ENCODE data around the gene GPC5.

The GPC5 gene

GRCh38 chr13:91539286-91540157, 141.1 kb downstream of the GPC5 start:
- no peak for TF ChIP-seq CTCF (conservative IDR thresholded peaks at IDR 0.05)

GRCh38 chr13:91540158-91540736, 141.8 kb downstream of the GPC5 start:
- 0 out of 2 replicates have a peak overlapping the region, but pooled peaks have one; percentile 4 for H3K27ac ChIP-seq
- TF ChIP-seq CTCF (conservative IDR thresholded peaks at IDR 0.05): no peak

More at GRCh38 chr13:91539286-91540157, 141.1 kb downstream of the GPC5 start:
- H3K27ac ChIP-seq: 0 out of 2 replicates have a peak overlapping the region, but pooled peaks have one; percentile 4

GRCh38 chr13:91544723-91545122, 146.3 kb downstream of the GPC5 start:
- no peak overlapping the region for H3K27ac ChIP-seq
- no peak for TF ChIP-seq CTCF (conservative IDR thresholded peaks at IDR 0.05)

- TF ChIP-seq CTCF (conservative IDR thresholded peaks at IDR 0.05): no peak
- no peak overlapping the region for H3K27ac ChIP-seq
These were observed 148.5 kb downstream of the GPC5 start for GRCh38 chr13:91546900-91547299.

GRCh38 chr13:91553584-91553983, 155.2 kb downstream of the GPC5 start:
- H3K27ac ChIP-seq: no peak overlapping the region

GRCh38 chr13:91554101-91554500, 155.7 kb downstream of the GPC5 start:
- no peak for TF ChIP-seq CTCF (conservative IDR thresholded peaks at IDR 0.05)
- H3K27ac ChIP-seq: no peak overlapping the region

More at GRCh38 chr13:91553584-91553983, 155.2 kb downstream of the GPC5 start:
- no peak for TF ChIP-seq CTCF (conservative IDR thresholded peaks at IDR 0.05)

- H3K27ac ChIP-seq: no peak overlapping the region
- no peak for TF ChIP-seq CTCF (conservative IDR thresholded peaks at IDR 0.05)
These were observed 159.1 kb downstream of the GPC5 start for GRCh38 chr13:91557328-91558090.
